ENCODE measurements around the gene HINT1.
"Not testable (repeated sequence)": the region's sequence is repeated elsewhere in the genome, so short reads cannot be mapped to it uniquely, and the experiment has no call there.

The HINT1 gene

DNA sequence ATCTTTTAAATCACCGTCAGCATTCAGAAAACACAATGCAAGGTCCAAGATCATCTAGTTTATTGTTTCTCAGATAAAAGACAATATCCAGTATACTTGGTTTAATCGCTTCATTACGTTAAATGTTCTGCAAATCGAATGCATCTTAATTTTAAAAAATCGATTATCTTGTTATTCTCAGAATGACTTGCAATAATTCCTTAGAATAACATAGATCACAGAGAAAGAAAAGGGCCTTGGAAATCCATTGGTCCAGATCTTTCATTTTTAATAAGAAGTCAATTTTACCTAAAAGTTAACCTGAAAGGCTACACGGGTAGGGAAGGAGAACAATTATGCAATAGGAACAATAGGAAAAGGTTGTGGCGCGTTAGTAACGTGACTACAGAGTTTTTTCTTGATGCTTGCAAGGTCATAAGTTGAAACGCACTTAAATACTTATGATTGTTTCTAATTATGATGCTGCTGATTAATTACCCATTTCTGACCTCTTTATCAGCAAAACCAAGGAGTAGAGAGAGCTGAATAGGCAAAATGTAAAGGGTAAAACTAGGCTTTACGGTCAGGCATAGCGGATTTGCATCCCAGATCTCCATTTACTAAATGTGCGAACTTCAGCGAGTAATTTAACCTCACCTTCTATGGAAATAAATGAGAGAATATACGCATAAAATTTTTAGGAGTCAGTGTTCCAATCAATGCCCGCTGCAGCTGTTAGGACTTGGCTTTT lies 4.9 kb upstream of the HINT1 start:
- DNase-seq: no peak

DNA sequence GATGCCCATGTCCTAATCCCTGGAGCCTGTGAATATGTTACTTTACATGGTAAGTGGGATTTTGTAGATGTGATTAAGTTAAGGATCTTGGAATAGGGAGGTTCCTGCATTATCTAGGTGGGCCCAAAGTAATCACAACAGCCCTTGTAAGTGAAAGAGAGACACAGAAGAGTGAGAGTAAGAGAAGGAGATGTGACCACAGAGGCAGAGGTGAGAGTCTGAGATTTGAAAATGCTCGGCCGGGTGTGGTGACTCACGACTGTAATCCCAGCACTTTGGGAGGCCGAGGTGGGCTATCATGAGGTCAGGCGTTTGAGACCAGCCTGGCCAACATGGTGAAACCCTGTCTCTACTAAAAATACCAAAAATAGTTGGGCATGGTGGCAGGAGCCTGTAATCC lies 2.6 kb upstream of the HINT1 start:
- no peak for DNase-seq

DNA sequence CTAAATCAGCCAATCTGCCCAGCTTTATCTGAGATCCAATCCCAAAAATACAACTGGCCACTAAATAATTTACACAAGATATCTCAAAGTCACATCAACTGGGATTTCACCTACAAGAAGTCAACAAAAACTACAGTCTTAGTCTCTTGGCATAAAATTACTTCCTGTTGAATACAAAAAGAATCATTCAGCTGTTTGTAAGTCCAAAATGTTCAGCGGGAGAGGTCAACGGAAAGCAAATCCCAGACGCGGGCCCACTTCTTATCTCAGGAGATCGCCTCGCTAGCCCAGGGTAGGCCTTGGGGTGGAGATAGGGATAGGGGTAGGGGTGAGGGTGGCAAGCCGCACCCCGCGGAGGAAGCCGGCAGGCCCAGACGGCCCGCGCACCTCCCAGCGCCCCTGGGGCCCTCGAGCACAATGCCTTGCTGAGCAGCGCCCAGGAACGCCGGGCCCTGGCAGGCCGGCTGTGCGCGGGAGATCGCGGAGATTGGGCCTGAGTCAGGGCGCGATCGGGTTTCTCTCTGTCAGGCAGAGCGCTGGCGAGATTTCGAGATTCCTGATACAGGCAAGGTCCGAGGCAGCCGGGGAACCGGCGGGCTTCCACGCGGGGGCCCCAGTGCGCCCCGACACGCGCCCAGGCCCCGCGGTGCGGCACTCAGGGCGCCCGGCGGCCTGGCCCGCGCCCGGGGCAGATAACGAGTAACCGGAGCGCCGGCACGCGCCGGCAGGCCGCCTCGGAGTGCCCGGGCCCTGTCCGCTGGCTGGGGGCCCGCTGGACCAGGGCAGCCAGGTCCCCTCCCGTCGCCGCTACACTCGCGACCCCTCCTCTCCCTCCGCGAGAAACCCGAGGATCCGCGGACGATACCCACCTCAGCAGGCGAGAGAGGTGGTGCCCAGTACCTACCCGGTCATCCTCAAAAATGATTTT lies 601 bp downstream of the HINT1 start:
- DNase-seq: peak; percentile 76

DNA sequence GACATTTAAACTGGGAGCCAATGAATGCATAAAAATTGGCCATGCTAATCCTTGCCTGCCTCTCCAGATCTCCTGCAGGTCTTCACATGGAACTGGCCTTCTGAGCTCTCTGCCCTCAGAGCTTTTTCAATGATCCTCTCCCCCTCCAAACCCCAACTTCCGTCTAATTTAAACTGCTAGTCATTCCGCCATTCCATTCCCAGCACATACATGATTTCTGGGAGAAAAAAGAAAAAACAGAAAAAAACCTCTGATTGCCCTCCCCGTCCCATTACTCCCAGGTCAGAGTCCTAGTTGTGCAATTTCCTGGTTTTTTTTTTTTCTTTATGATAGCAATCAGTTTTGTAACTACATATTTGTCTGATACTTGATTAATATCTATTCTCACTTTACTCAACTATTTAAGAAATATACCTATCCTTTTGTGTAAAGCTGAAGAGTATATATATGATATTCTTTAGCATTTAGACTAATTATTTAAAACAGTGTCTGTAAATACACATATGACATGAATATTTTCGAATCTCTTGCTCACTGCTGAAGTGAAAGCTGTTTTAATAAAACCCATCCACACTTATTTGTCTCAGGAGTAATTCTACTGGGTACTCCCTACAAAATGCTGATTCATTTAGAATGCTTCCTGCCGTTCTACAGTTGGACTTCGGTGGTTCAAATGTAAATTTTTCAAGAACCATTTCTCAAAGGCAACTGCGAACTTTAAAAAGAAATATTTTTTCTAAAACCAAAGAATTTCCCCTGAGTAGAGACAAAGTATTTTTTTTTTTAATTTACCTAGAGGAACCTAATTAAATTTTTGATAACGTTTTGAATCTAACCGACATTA lies 1.6 kb downstream of the HINT1 start:
- DNase-seq: no peak

DNA sequence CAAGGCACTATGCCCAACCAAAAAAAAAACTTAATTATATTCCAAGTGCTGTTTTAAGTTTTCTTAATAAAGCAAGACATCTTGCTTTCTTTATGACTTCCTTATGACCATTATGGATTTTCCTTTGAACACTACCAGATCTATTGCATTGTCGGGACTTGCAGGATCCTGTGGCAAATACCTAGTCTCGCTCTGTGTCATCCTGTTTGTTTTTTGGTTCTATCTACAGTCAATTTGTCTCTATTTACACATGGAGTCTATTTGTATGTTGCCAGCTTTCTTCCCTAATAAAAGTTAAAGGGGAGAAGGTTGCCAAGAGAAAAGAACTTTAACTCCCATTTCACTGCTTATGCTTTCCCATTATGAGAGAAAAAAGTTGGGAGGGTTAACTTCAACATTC lies 4.9 kb downstream of the HINT1 start:
- DNase-seq: no peak

DNA sequence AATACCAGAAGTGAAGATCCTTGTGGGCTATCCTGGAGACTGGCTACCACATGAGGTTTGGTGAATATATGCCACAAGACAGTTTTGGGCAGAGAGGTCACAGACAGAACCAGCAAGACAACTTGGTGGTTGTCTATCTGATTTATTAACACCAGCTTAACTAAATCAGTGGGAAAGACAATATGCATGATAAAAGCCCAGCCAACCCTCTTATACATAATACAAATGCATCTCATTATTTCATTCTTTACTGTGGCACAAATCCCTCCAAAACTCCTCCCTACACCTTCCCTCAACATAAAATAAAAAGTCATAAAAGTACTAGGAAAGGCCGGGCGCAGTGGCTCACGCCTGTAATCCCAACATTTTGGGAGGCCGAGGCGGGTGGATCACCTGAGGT lies 8.1 kb downstream of the HINT1 start:
- DNase-seq: no peak

DNA sequence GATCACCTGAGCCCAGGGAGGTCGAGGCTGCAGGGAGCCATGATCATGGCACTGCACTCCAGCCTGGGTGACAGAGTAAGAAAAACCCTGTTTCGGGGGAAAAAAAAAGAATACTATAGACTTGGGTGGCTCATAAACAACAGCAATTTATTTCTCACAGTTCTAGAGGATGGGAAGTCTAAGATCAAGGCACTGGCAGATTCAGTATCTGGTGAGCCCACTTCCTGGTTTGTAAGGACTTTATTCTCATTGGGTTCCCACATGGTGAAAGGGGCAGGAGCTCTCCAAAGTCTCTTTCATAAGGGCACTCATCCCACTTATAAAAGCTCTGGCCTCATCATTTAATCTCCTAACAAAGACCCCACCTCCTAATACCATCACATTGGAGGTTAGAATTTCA lies 8.7 kb downstream of the HINT1 start:
- DNase-seq: no peak

DNA sequence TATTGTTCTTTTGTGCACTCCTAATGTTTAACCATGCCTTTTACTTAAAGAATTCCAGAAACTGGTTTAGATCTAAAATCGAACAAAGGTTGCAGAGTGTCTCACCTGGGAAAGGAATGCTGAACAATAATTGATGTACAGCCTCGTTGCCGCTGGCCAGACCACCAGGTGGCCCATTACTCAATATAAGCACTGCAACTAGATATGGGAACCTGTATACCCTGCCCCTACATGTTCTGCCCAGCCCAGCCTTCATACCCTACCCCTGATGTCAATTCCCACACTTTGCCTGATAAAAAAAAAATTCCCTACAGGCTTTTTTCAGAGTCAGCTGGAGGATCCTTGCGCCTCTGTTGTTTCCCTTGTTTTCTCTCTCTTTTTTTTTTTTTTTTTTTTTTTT lies 13.8 kb downstream of the HINT1 start:
- no peak for DNase-seq

DNA sequence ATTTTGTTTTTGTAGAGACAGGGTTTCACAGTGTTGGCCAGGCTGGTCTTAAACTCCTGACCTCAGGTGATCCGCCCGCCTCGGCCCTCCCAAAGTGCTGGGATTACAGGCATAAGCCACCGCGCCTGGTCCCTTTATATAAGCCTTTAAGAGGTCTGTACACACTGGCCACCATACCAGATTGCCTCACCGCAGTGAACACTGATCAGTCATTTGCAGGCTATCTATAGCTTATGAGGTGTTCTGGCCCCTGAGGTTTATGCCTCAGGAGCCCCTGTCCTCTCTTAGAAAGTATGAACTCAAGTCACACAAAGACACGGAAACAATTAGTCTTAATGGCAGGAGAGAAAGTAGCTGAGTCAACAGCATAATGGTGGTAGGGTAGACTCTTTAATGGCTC lies 14.6 kb downstream of the HINT1 start:
- DNase-seq: no peak

DNA sequence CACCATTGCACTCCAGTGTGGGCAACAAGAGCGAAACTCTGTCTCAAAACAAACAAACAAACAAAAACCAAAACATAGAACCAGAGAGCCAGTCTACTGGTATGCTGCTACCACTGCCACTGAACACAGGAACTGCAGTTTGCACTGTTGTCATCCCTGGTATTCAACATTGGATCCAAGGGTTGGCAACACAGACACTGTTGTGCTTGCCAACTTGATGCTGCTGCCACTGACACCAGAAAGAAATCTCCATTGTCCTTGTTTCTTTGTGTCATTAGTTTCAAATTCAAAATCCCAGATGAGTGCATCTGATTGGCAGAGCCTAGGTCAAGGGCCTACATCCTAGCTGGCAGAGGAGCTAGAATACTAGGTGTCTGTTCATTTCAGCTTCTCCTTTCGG lies 16.2 kb downstream of the HINT1 start:
- DNase-seq: no peak

DNA sequence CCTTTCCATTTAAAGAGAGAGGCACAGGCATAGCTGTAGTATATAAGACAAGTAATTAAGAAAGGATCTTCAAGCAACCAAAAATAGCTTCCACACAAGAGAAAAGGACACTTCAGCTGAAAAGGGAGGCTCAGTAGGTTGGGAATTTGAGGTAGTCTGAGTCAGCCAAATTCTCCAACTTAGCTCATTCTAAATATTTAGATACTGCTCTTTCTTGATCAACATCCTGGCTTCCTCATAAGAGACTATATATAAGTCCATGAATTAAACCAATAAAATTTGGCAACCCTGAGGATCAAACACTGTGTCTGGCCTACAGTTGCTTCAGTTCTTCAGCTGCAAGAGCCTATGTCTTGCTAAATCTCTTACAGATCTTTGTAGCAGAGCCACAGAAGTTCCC lies 17.8 kb downstream of the HINT1 start:
- no peak for DNase-seq

DNA sequence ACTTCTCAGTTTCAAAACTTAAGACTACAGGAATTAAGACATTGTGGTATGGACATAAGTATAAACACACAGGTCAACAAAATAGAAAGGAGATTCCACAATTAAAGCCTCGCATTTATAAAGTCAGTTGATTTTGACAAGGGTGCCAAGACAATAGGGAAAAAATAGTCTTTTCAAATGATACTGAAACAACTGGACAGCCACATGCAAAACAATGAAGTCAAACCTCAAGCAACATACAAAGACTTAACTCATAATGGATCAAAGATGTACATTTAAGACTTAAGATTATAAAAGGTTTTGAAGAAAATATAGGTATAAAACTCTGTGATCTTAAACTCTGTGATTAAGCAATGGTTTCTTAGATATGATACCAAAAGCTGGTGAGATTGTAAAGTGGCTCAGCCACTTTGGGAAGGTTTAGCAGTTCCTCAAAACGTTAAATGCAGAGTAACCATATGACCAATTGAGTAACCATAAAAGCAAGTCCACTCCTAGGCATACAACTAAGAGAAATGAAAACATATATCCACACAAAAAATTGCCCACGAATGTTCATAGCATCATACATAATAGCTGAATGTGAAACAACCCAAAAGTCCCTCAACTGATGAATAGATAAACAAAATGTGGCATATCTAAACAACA lies 22.0 kb downstream of the HINT1 start:
- DNase-seq: no peak

DNA sequence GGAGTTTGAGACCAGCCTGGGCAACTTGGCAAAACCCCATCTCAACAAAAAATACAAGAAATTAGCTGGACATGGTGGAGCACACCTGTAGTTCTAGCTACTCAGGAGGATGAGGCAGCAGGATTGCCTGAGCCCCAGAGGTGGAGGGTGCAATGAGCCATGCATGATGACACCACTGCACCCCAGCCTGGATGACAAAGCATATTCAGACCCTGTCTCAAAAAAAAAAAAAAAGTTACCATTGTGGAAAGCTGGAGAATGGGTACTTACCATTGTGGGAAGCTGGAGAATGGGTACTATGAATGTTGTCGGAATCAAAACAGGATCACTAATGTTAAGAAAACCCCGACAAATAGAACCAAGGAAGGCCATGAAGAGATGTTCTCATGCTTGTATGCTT lies 25.7 kb downstream of the HINT1 start:
- no peak for DNase-seq

DNA sequence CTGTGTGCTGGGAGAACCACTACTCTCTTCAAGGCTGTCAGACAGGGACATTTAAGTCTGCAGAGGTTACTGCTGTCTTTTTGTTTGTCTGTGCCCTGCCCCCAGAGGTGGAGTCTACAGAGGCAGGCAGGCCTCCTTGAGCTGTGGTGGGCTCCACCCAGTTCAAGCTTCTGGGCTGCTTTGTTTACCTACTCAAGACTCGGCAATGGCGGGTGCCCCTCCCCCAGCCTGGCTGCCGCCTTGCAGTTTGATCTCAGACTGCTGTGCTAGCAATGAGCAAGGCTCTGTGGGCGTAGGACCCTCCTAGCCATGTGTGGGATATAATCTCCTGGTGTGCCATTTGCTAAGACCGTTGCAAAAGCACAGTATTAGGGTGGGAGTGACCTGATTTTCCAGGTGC lies 26.6 kb downstream of the HINT1 start:
- DNase-seq: not testable (repeated sequence)

DNA sequence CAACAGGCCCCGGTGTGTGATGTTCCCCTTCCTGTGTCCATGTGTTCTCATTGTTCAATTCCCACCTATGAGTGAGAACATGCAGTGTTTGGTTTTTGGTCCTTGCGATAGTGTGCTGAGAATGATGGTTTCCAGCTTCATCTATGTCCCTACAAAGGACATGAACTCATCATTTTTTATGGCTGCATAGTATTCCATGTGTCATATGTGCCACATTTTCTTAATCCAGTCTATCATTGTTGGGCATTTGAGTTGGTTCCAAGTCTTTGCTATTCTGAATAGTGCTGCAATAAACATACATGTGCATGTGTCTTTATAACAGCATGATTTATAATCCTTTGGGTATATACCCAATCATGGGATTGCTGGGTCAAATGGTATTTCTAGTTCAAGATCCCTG lies 32.0 kb downstream of the HINT1 start:
- DNase-seq: not testable (repeated sequence)

DNA sequence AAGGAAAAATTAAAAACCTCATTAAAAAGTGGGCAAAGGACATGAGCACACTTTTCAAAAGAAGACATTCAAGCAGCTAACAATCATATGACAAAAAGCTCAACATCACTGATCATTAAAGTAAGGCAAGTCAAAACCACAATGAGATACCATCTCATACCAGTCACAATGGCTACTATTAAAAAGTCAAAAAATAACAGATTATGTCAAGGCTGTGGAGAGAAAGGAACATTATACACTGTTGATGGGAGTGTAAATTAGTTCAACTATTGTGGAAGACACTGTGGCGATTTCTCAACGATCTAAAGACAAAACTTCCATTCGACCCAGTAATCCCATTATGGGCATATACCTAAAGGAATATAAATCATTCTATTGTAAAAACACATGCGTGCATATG lies 35.8 kb downstream of the HINT1 start:
- DNase-seq: no peak

DNA sequence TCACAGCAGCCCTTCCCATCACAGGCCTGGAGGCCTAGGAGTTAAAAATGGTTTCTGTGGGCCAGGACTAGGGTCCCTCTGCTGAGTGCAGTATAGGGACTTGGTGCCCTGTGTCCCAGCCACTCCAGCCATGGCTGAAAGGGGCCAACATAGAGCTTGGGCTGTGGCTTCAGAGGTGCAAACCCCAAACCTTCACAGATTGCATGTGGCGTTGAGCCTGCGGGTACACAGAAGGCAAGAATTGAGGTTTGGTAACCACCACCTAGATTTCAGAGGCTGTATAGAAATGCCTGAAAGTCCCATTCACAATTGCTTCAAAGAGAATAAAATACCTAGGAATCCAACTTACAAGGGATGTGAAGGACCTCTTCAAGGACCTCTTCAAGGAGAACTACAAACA lies 37.8 kb downstream of the HINT1 start:
- DNase-seq: not testable (repeated sequence)

DNA sequence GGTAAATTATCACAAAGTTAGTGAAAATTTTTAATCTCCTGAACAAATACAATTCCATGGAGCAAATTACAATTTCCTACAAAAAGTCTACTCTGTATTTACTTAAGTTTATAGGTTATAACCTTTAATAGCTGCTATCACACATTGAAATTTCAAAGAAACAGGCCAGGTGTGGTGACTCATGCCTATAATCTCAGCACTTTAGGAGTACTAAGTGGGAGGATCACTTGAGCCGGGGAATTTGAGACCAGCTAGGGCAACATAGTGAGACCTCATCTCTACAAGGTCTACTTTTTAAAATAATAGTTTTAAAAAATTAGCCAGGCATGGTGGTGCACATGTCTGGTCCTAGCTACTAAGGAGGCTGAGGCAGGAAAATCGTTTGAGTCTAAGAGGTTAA lies 50.3 kb downstream of the HINT1 start:
- DNase-seq: no peak

DNA sequence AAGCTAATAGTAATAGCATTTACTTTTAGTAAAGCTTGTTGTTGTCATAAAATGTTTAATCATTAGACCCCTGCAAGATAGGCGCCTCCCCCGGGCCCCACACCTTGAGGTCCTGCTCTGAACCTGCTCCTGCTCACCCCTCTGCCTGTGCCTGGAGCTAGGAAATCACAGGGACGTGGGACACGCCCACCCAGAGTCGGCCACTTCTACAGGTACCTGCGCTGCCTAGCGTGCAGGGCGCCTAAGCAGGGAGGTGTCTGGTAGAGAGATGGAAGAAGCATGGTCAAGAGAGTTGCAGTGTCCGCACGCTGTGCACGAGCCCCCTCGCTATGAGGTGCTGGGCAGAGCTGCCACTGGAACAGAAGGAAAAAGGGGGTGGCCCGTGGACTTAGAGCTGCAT lies 52.6 kb downstream of the HINT1 start:
- DNase-seq: no peak

DNA sequence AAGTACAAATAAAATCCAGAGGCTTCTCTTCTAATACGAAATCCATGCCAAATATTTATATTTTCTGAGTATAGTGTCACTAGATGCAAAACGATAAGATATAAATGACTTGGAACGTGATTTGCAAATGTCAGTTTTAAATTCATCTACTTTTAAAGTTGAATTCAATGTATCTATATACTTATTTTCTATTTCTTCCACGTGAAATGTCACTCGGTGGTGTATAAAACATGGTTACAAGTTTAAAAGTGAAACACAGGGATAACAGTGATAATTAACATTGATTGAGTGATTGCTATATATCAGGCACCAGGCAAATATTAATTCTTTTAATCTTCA lies 54.8 kb downstream of the HINT1 start:
- DNase-seq: no peak

DNA sequence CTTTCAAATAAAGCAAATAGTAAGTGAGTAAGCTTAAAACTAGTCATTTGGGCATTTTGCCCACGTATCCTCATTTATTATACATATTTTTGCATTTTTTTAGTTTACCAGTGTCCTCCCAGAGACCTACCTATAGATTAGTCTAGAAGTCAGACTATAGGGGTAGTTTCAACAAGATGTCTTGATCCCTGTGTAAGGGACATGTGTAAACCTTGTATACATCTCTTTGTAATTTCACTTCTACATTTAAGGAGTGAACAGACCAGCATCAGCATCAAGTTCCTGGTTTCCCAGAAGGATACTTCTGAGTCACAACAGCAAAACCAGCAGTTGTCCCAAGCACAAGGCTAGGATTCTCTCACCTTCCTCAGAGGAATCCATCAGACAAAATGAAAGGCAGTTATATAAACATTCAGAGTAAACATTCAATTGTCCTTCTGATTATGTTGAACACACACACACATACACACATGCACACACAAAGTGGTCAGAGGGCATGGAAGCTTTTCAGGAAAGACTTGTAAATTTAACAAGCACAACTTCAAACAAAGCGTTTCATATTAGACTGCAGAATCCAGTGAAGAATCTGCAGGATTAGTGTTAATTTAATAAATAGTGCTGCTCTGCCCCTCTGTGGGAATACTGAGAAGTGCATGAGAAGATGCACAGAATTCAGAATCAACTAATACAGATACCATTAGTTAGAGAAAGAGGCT lies 55.4 kb downstream of the HINT1 start:
- peak; percentile 22 for DNase-seq
